HEK293 (cell line): ENCODE measurements around the gene PEPD.

Experiments
- CTCF ChIP-seq: fragments of 450-650 bp; formaldehyde crosslinking; IDR thresholded peaks from 2 replicates; pipeline ENCODE4 v1.5.1; 2016; ENCODE audit warnings: missing biosample characterization, missing genetic modification characterization
- GLI4 ChIP-seq: fragments of 450-650 bp; formaldehyde crosslinking; IDR thresholded peaks from 2 replicates; pipeline ENCODE4 v1.5.1; 2016; ENCODE audit warnings: missing biosample characterization, missing genetic modification characterization
- RBAK ChIP-seq: fragments of 450-650 bp; formaldehyde crosslinking; IDR thresholded peaks from 2 replicates; pipeline ENCODE4 v1.5.1; 2016; ENCODE audit warnings: missing biosample characterization, missing genetic modification characterization
- REST ChIP-seq: fragments of 450-650 bp; formaldehyde crosslinking; IDR thresholded peaks from 2 replicates; pipeline ENCODE4 v1.5.1; 2016; ENCODE audit warnings: missing biosample characterization, missing genetic modification characterization
- SP3 ChIP-seq: fragments of 450-650 bp; formaldehyde crosslinking; IDR thresholded peaks from 2 replicates; pipeline ENCODE4 v1.5.1; 2016; ENCODE audit warnings: missing biosample characterization, missing genetic modification characterization
- TCF7L2 ChIP-seq: IDR thresholded peaks from 2 replicates; pipeline ENCODE4 v1.6.1; 2011; ENCODE audit warnings: low read depth, mild to moderate bottlenecking, inconsistent platforms, low read length, moderate library complexity, borderline replicate concordance
- ZBTB49 ChIP-seq: fragments of 450-650 bp; formaldehyde crosslinking; IDR thresholded peaks from 2 replicates; pipeline ENCODE4 v1.5.1; 2016; ENCODE audit warnings: missing biosample characterization, missing genetic modification characterization, low read depth
- ZNF473 ChIP-seq: fragments of 450-650 bp; formaldehyde crosslinking; IDR thresholded peaks from 2 replicates; pipeline ENCODE4 v1.5.1; 2017; ENCODE audit warnings: missing biosample characterization, missing genetic modification characterization
- ZNF488 ChIP-seq: fragments of 450-650 bp; formaldehyde crosslinking; IDR thresholded peaks from 2 replicates; pipeline ENCODE4 v1.5.1; 2016; ENCODE audit warnings: missing biosample characterization, missing genetic modification characterization
- ZNF645 ChIP-seq: fragments of 450-650 bp; formaldehyde crosslinking; IDR thresholded peaks from 2 replicates; pipeline ENCODE4; 2016; ENCODE audit warnings: missing biosample characterization, missing genetic modification characterization
- ZNF843 ChIP-seq: fragments of 450-650 bp; formaldehyde crosslinking; IDR thresholded peaks from 2 replicates; pipeline ENCODE4 v1.5.1; 2016; ENCODE audit warnings: missing biosample characterization, missing genetic modification characterization

GRCh38 chr19:33481863-33482262 is 39.7 kb downstream of the PEPD start:
- no peak for TF ChIP-seq CTCF (tag by site-specific recombination)
- no peak for TF ChIP-seq ZBTB49 (tag by site-specific recombination)
- no peak for TF ChIP-seq SP3
- TF ChIP-seq ZNF488 (tag by site-specific recombination), result no peak
- TF ChIP-seq TCF7L2, result no peak
- TF ChIP-seq GLI4 (tag by site-specific recombination), result no peak
- no peak for TF ChIP-seq ZNF473
- TF ChIP-seq REST (tag by site-specific recombination), result no peak
- TF ChIP-seq ZNF843 (tag by site-specific recombination), result no peak
- TF ChIP-seq ZNF645 (tag by site-specific recombination), result no peak
- TF ChIP-seq RBAK (tag by site-specific recombination), result no peak
